A673 (cell line): ENCODE data around the gene GNA15. TPM values are rescaled to one million over a fixed set of nuclear protein-coding genes. Genes with fewer than 3 reads are reported as not detected.

ENCODE experiments used
- BruUV-seq: library from RNA; stranded (reverse); fragments of 400-500 nt; replicated peaks from 2 replicates; lab custom pipeline; 2021; lab: Mats Ljungman, UMichigan
- CTCF ChIA-PET: fragments of 300-600 bp; sonication (Branson Sonifier 250); formaldehyde crosslinking; loops from one replicate; lab custom pipeline; 2022; ENCODE audit warnings: antibody characterized with exemption; lab: Charles Lee
- POLR2A ChIA-PET: fragments of 300-600 bp; sonication (Branson Sonifier 250); formaldehyde crosslinking; loops from one replicate; lab custom pipeline; 2022; ENCODE audit warnings: antibody characterized with exemption; ENCODE audit not compliant: low non-redundant PET; lab: Charles Lee
- DNase-seq: peaks from one replicate; pipeline ENCODE4 v3.0.0-alpha.2; 2015; ENCODE audit warnings: low spot score
- H3K27ac ChIP-seq: fragments of 200-600 bp; sonication (generic); 2 replicates; pipeline ENCODE4 v1.5.1; 2016; ENCODE audit warnings: mixed run types, low read depth, mild to moderate bottlenecking, mixed read lengths, antibody characterized with exemption, low read length; ENCODE audit not compliant: poor library complexity, severe bottlenecking
- H3K27me3 ChIP-seq: fragments of 200-600 bp; sonication (generic); replicated peaks from 2 replicates; pipeline ENCODE4 v1.6.1; 2017; ENCODE audit warnings: mixed run types, low read depth, mild to moderate bottlenecking, mixed read lengths, antibody characterized with exemption, low read length; ENCODE audit not compliant: insufficient read depth, poor library complexity
- H3K36me3 ChIP-seq: fragments of 200-600 bp; sonication (generic); 2 replicates; pipeline ENCODE4 v1.6.1; 2016; ENCODE audit warnings: mixed run types, mild to moderate bottlenecking, mixed read lengths, antibody characterized with exemption, low read length; ENCODE audit not compliant: insufficient read depth, poor library complexity, severe bottlenecking
- H3K4me1 ChIP-seq: fragments of 200-600 bp; sonication (generic); 2 replicates; pipeline ENCODE4 v1.6.1; 2017; ENCODE audit warnings: mixed run types, mild to moderate bottlenecking, mixed read lengths, antibody characterized with exemption, low read length; ENCODE audit not compliant: insufficient read depth, poor library complexity, severe bottlenecking
- H3K4me3 ChIP-seq: fragments of 200-600 bp; sonication (generic); 2 replicates; pipeline ENCODE4 v1.5.1; 2016; ENCODE audit warnings: low read depth, mixed run types, mild to moderate bottlenecking, mixed read lengths, low read length; ENCODE audit not compliant: poor library complexity, severe bottlenecking
- H3K9me3 ChIP-seq: fragments of 200-600 bp; sonication (generic); 2 replicates; pipeline ENCODE4 v1.6.1; 2016; ENCODE audit warnings: mixed run types, low read depth, mild to moderate bottlenecking, mixed read lengths, antibody characterized with exemption, low read length; ENCODE audit not compliant: poor library complexity, severe bottlenecking
- EZH2 ChIP-seq: fragments of 200-600 bp; sonication (generic); IDR thresholded peaks from 2 replicates; pipeline ENCODE4 v1.6.1; 2017; ENCODE audit warnings: borderline replicate concordance, low read depth, mild to moderate bottlenecking, mixed read lengths, antibody characterized with exemption, low read length; ENCODE audit not compliant: poor library complexity, severe bottlenecking
- intact Hi-C: fragments of 100-400 bp; cut with micrococcal nuclease; formaldehyde crosslinking; loops from one replicate; pipeline ENCODE4 v1.10.0; 2022; ENCODE audit not compliant: unreplicated experiment
- total RNA-seq: library from RNA; stranded (reverse); gene quantifications from 2 replicates; pipeline ENCODE4 v1.2.3, GENCODE V29; 2021
- TF ChIP-seq, protein P1 (sequence below): fragments of 300-800, 200-600 bp; sonication (generic); conservative IDR thresholded peaks from 2 replicates; pipeline ENCODE4 v1.5.1; 2017; ENCODE audit warnings: low read depth, mild to moderate bottlenecking, antibody characterized with exemption, low read length, moderate library complexity, mixed read lengths

Gene GNA15
- total RNA-seq, 1 experiment from 2014 or later: 0.26 TPM

DNA sequence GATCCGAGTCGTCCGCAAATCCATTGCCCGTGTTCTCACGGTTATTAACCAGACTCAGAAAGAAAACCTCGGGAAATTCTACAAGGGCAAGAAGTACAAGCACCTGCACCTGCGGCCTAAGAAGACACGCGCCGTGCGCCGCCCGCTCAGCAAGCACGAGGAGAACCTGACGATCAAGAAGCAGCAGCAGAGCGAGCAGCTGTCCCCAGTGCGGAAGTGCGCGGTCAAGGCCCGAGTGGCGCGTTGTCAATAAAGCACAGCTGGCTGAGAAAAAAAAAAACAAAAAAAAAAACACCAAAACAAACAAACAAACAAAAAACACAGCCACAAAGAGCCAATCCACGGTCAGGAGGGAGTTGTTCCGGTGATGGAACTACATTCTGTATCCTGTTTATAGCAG, 4.7 kb upstream of the GNA15 start:
- intact Hi-C loops: no loop called here
- no peaks in the 10 kb centered on the region for H3K27me3 ChIP-seq
- TF ChIP-seq, protein P1, sequence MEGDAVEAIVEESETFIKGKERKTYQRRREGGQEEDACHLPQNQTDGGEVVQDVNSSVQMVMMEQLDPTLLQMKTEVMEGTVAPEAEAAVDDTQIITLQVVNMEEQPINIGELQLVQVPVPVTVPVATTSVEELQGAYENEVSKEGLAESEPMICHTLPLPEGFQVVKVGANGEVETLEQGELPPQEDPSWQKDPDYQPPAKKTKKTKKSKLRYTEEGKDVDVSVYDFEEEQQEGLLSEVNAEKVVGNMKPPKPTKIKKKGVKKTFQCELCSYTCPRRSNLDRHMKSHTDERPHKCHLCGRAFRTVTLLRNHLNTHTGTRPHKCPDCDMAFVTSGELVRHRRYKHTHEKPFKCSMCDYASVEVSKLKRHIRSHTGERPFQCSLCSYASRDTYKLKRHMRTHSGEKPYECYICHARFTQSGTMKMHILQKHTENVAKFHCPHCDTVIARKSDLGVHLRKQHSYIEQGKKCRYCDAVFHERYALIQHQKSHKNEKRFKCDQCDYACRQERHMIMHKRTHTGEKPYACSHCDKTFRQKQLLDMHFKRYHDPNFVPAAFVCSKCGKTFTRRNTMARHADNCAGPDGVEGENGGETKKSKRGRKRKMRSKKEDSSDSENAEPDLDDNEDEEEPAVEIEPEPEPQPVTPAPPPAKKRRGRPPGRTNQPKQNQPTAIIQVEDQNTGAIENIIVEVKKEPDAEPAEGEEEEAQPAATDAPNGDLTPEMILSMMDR: no peak
- TF ChIP-seq EZH2: no peak
- no peak for DNase-seq
- POLR2A ChIA-PET: no interaction called here
- CTCF ChIA-PET: no interaction called here
- H3K4me3 ChIP-seq: no peak overlapping the region
- no peaks in the 10 kb centered on the region for H3K9me3 ChIP-seq
- H3K27ac ChIP-seq: no peak overlapping the region
- H3K36me3 ChIP-seq: no peaks in the 10 kb centered on the region
- BruUV-seq: no TSS peak
- peaks cover 17% of the 10 kb centered on the region for H3K4me1 ChIP-seq

DNA sequence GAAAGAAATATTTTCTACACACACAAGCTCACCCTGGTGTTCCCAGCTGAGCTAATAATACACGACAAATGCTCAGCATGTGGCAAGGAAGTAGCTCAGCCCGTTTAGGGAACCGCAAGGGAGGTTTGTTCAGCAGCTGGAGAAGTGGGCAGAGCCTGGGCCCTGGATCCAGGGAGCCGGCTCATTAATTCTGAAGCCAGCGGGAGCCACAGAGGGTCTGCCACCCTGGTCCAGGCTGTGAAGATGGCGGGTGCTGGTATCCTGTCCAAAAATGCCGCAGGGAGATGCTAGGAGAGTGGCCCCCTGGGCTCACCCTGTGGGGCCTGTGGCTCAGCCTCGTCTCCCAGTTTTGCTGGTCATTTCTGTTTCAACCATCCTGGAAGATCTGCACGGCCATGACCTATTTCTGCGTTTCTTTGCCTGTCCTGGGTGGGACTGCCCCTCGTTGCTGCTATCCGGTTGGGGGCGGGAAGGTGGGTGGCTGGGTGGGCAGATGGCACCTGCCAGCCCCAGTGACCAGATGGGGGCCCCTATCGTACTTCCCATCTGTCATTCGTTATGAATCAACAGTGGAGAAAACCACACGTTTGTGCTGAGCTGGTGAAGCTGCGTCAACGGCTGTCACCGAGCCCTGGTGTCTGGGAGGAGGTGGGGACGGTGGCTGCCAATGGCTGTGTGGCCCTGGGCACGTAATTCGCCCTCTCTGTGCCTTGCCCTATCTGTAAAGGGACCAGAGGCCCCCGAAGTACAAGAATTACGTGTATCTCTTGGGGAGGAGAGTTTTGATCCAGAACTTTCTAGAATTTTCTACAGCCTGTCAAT, 2.7 kb upstream of the GNA15 start:
- no peaks in the 10 kb centered on the region for H3K36me3 ChIP-seq
- no peaks in the 10 kb centered on the region for H3K9me3 ChIP-seq
- ChIA-PET CTCF (no interaction called here), POLR2A (interaction anchor here (0.6 kb wide), 1 partner anchor 314 kb away, joined by 4 read pairs; no protein-coding TSS in a partner anchor)
- TF ChIP-seq EZH2: no peak
- TF ChIP-seq, protein P1: no peak
- intact Hi-C loops: no loop called here
- peaks cover 17% of the 10 kb centered on the region for H3K4me1 ChIP-seq
- peak overlapping the region; percentile 12 for H3K4me3 ChIP-seq
- no TSS peak for BruUV-seq
- no peaks in the 10 kb centered on the region for H3K27me3 ChIP-seq
- H3K27ac ChIP-seq: peak overlapping the region; percentile 65
- DNase-seq: peak; percentile 91

DNA sequence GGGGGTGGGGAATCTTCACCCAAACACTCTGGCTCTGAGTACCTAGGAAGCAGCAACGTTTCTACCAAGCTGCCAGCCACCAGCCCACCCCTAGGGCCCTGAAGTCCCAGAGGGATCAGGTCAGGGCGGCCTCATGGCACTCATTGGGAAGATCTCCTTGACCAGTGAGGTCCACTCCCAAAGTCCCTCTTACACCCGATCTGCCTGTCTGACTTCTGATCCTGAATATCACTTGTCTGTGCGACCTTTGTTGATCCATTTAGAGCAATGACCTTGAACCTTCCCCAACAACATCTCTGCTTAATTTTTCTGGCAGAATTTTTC, 2.1 kb upstream of the GNA15 start:
- intact Hi-C loops: no loop called here
- Histone ChIP-seq H3K4me3 (no peak overlapping the region), H3K27ac (peak overlapping the region; percentile 65), H3K4me1 (peaks cover 17% of the 10 kb centered on the region), H3K9me3 (no peaks in the 10 kb centered on the region), H3K36me3 (no peaks in the 10 kb centered on the region), H3K27me3 (no peaks in the 10 kb centered on the region)
- no peak for DNase-seq
- CTCF ChIA-PET: no interaction called here
- no TSS peak for BruUV-seq
- no peak for TF ChIP-seq EZH2
- TF ChIP-seq, protein P1: no peak
- POLR2A ChIA-PET: interaction anchor here (0.6 kb wide), 1 partner anchor 315 kb away, joined by 4 read pairs; no protein-coding TSS in a partner anchor
